ENCODE measurements around the gene CYB561D1.

Gene CYB561D1

DNA sequence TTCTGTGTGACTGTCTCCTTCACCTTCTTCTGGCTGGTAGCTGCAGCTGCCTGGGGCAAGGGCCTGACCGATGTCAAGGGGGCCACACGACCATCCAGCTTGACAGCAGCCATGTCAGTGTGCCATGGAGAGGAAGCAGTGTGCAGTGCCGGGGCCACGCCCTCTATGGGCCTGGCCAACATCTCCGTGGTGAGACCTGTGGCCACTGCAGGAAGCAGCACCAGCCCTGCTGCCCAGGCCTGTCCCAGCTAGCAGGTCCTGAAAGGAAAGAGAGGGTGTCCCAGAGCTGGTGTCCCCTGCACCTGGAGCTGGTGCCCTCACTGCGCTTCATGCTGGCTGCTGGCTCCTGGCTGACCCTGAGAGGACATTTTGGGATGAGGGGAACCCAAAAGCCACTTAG is 16.1 kb upstream of the CYB561D1 start:
- TF ChIP-seq TARDBP (IDR thresholded peaks at IDR 0.05) (no peak), BHLHE40 (IDR thresholded peaks at IDR 0.05; ENCODE audit: borderline replicate concordance) (no peak), FOXM1 (IDR thresholded peaks at IDR 0.05; ENCODE audit: borderline replicate concordance) (no peak), FOXA1 (IDR thresholded peaks at IDR 0.05) (no peak), CTBP1 (IDR thresholded peaks at IDR 0.05; ENCODE audit: borderline replicate concordance) (no peak)
- ChIA-PET POLR2A (no interaction called here), CTCF (no interaction called here)
- no peak for DNase-seq (ENCODE audit: extremely low spot score)

DNA sequence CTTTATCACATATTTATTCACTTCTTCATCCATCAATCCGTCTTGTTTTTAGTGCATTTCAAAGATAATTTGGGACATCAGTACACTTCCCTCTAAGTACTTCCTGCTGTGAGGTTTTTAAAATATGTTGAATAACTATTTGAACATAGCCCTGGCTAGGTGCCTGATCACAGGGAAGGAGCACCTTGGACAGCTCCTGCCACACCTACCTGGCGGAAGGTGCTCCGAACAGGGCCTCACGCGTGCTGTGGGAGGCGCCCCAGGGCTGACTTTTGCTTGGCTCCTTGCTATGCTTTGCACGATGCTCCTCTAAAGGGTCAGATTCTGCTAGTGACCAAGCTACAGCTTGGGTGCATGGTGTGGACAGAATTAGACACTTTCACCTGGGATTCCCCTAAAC is 15.1 kb upstream of the CYB561D1 start:
- ChIA-PET POLR2A (interaction anchor here (1.3 kb wide), 1 partner anchor 9 kb away, joined by 3 read pairs; no protein-coding TSS in a partner anchor), CTCF (interaction anchor here (1.1 kb wide), 1 partner anchor 12 kb away, joined by 5 read pairs; no protein-coding TSS in a partner anchor)
- no peak for DNase-seq (ENCODE audit: extremely low spot score)
- TF ChIP-seq ZNF384 (IDR thresholded peaks at IDR 0.05), result no peak
- TF ChIP-seq HDGF (IDR thresholded peaks at IDR 0.05; ENCODE audit: borderline replicate concordance), result no peak
- no peak for TF ChIP-seq FOXK2 (IDR thresholded peaks at IDR 0.05)
- TF ChIP-seq ARNT (IDR thresholded peaks at IDR 0.05), result no peak
- TF ChIP-seq FOXM1 (IDR thresholded peaks at IDR 0.05; ENCODE audit: borderline replicate concordance), result no peak
- TF ChIP-seq L3MBTL2 (conservative IDR thresholded peaks at IDR 0.05), result no peak
- no peak for TF ChIP-seq ELF4 (IDR thresholded peaks at IDR 0.05)
- no peak for TF ChIP-seq SUZ12 (IDR thresholded peaks at IDR 0.05)
- TF ChIP-seq LEF1 (IDR thresholded peaks at IDR 0.05; ENCODE audit: borderline replicate concordance), result no peak
- TF ChIP-seq BHLHE40 (IDR thresholded peaks at IDR 0.05; ENCODE audit: borderline replicate concordance), result no peak
- no peak for TF ChIP-seq SP1 (IDR thresholded peaks at IDR 0.05)

DNA sequence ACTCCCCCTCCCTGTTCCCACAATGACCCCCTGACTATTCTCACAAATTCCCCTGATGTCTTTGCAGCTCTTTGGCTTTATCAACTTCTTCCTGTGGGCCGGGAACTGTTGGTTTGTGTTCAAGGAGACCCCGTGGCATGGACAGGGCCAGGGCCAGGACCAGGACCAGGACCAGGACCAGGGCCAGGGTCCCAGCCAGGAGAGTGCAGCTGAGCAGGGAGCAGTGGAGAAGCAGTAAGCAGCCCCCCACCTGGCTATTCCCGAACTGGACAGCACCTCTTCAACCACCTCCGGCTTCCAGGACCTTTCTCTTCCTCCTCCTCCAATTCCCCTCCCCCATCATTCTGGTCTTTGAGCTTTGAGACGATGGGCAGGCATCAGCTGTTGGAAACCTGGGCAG is 14.6 kb upstream of the CYB561D1 start:
- no peak for DNase-seq (ENCODE audit: extremely low spot score)
- ChIA-PET CTCF (interaction anchor here (1.1 kb wide), 1 partner anchor 11 kb away, joined by 5 read pairs; no protein-coding TSS in a partner anchor), POLR2A (interaction anchor here (1.3 kb wide), 1 partner anchor 9 kb away, joined by 3 read pairs; no protein-coding TSS in a partner anchor)
- TF ChIP-seq LEF1 (IDR thresholded peaks at IDR 0.05; ENCODE audit: borderline replicate concordance) (no peak), FOXA1 (IDR thresholded peaks at IDR 0.05) (no peak), ELF4 (IDR thresholded peaks at IDR 0.05) (no peak), HDGF (IDR thresholded peaks at IDR 0.05; ENCODE audit: borderline replicate concordance) (no peak), NFRKB (IDR thresholded peaks at IDR 0.05) (no peak), SP1 (IDR thresholded peaks at IDR 0.05) (no peak), BHLHE40 (IDR thresholded peaks at IDR 0.05; ENCODE audit: borderline replicate concordance) (no peak), TARDBP (IDR thresholded peaks at IDR 0.05) (no peak), CTBP1 (IDR thresholded peaks at IDR 0.05; ENCODE audit: borderline replicate concordance) (no peak), ZNF384 (IDR thresholded peaks at IDR 0.05) (no peak), L3MBTL2 (conservative IDR thresholded peaks at IDR 0.05) (no peak)
- TF ChIP-seq, protein P1, sequence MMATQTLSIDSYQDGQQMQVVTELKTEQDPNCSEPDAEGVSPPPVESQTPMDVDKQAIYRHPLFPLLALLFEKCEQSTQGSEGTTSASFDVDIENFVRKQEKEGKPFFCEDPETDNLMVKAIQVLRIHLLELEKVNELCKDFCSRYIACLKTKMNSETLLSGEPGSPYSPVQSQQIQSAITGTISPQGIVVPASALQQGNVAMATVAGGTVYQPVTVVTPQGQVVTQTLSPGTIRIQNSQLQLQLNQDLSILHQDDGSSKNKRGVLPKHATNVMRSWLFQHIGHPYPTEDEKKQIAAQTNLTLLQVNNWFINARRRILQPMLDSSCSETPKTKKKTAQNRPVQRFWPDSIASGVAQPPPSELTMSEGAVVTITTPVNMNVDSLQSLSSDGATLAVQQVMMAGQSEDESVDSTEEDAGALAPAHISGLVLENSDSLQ (IDR thresholded peaks at IDR 0.05), result no peak

DNA sequence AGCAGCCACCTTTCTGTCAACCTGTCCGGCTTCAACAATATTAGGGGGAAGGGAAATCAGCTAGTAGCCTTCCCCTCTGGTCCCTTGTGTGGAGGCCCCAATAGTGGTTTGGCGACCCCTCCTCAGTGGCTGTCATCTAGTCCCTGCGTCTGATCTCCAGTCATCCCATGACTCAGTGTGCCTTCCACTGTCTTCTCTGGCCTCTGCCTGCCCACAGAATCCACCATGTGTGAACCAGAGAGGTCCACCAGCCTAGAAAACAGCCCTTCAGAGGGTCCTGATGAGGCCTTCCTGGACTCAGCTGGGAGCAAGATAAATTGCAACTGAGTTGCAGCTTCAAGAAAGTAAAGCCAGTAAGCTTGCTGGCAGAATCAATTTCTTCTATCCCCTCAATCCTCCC is 14.0 kb upstream of the CYB561D1 start:
- TF ChIP-seq CTBP1 (IDR thresholded peaks at IDR 0.05; ENCODE audit: borderline replicate concordance), result no peak
- no peak for TF ChIP-seq NFRKB (IDR thresholded peaks at IDR 0.05)
- TF ChIP-seq ELF4 (IDR thresholded peaks at IDR 0.05), result no peak
- TF ChIP-seq FOXK2 (IDR thresholded peaks at IDR 0.05), result no peak
- no peak for TF ChIP-seq SUZ12 (IDR thresholded peaks at IDR 0.05)
- TF ChIP-seq ARNT (IDR thresholded peaks at IDR 0.05), result no peak
- no peak for TF ChIP-seq BHLHE40 (IDR thresholded peaks at IDR 0.05; ENCODE audit: borderline replicate concordance)
- TF ChIP-seq, protein P1 (IDR thresholded peaks at IDR 0.05), result no peak
- TF ChIP-seq LEF1 (IDR thresholded peaks at IDR 0.05; ENCODE audit: borderline replicate concordance), result no peak
- TF ChIP-seq FOXA1 (IDR thresholded peaks at IDR 0.05), result no peak
- no peak for TF ChIP-seq HDGF (IDR thresholded peaks at IDR 0.05; ENCODE audit: borderline replicate concordance)
- TF ChIP-seq L3MBTL2 (conservative IDR thresholded peaks at IDR 0.05), result no peak
- TF ChIP-seq FOXM1 (IDR thresholded peaks at IDR 0.05; ENCODE audit: borderline replicate concordance), result no peak
- TF ChIP-seq SP1 (IDR thresholded peaks at IDR 0.05), result no peak
- no peak for TF ChIP-seq TARDBP (IDR thresholded peaks at IDR 0.05)
- no peak for TF ChIP-seq ZNF384 (IDR thresholded peaks at IDR 0.05)
- POLR2A ChIA-PET, result no interaction called here
- CTCF ChIA-PET, result no interaction called here
- no peak for DNase-seq (ENCODE audit: extremely low spot score)

DNA sequence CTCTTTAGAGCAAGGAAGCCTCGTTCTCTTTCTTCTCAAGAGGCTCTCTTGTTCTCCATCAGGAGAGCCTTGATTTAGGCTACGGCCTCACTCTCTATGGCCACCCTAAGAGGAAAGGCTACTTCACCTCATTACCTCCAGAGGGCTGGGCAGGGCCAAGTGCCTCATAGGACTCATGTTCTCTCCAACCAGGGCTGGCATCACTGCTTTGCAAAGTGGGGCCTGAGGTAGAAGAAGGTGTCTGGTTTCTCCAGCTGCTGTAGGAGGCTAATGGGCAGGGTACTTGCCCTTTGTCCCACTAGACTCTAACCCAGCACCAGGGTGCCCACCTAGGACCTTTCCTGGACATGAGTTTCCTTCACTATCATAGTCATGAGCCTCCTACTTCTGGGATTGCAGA is 12.2 kb upstream of the CYB561D1 start:
- no peak for TF ChIP-seq HDGF (IDR thresholded peaks at IDR 0.05; ENCODE audit: borderline replicate concordance)
- no peak for TF ChIP-seq ELF4 (IDR thresholded peaks at IDR 0.05)
- TF ChIP-seq TARDBP (IDR thresholded peaks at IDR 0.05), result no peak
- no peak for TF ChIP-seq SP1 (IDR thresholded peaks at IDR 0.05)
- TF ChIP-seq BHLHE40 (IDR thresholded peaks at IDR 0.05; ENCODE audit: borderline replicate concordance), result no peak
- TF ChIP-seq ARNT (IDR thresholded peaks at IDR 0.05), result no peak
- TF ChIP-seq FOXK2 (IDR thresholded peaks at IDR 0.05), result no peak
- no peak for TF ChIP-seq ZNF384 (IDR thresholded peaks at IDR 0.05)
- no peak for DNase-seq (ENCODE audit: extremely low spot score)
- ChIA-PET CTCF (interaction anchor here (1.3 kb wide), 1 partner anchor 12 kb away, joined by 3 read pairs; no protein-coding TSS in a partner anchor), POLR2A (no interaction called here)

DNA sequence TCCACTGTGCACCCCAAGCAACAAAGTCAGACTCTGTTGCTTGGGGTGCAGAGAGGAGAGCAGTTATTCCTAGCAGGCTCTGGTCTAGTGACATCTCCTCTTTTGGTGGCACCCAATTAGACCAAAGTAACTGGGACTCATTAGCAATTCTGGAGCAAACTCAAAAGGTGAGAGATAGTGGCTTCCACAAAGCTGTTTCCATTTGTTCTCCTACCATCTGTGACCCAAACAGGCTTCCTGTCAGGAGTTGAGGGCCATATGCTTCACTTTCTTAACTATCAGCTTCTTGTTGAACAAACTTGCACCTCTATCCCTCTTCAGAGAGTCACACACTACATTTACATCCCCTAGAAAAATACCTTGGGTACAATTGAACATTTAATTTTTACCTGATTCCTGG is 11.7 kb upstream of the CYB561D1 start:
- DNase-seq (ENCODE audit: extremely low spot score), result no peak

More for the DNA sequence above, 11.7 kb upstream of the CYB561D1 start:
- CTCF ChIA-PET, result interaction anchor here (1.3 kb wide), 1 partner anchor 13 kb away, joined by 3 read pairs; no protein-coding TSS in a partner anchor
- POLR2A ChIA-PET, result interaction anchor here (2.8 kb wide), 1 partner anchor 13 kb away, joined by 11 read pairs; no protein-coding TSS in a partner anchor
- TF ChIP-seq LEF1 (IDR thresholded peaks at IDR 0.05; ENCODE audit: borderline replicate concordance) (no peak), FOXM1 (IDR thresholded peaks at IDR 0.05; ENCODE audit: borderline replicate concordance) (no peak), FOXA1 (IDR thresholded peaks at IDR 0.05) (no peak), SUZ12 (IDR thresholded peaks at IDR 0.05) (no peak), BHLHE40 (IDR thresholded peaks at IDR 0.05; ENCODE audit: borderline replicate concordance) (no peak), CTBP1 (IDR thresholded peaks at IDR 0.05; ENCODE audit: borderline replicate concordance) (no peak), NFRKB (IDR thresholded peaks at IDR 0.05) (no peak), HDGF (IDR thresholded peaks at IDR 0.05; ENCODE audit: borderline replicate concordance) (no peak), L3MBTL2 (conservative IDR thresholded peaks at IDR 0.05) (no peak), ARNT (IDR thresholded peaks at IDR 0.05) (no peak), TARDBP (IDR thresholded peaks at IDR 0.05) (no peak), SP1 (IDR thresholded peaks at IDR 0.05) (no peak), ZNF384 (IDR thresholded peaks at IDR 0.05) (no peak), FOXK2 (IDR thresholded peaks at IDR 0.05) (no peak), ELF4 (IDR thresholded peaks at IDR 0.05) (no peak)
- TF ChIP-seq, protein P1 (IDR thresholded peaks at IDR 0.05), result no peak
